ENCODE measurements around the gene VWA7. TPM values are rescaled to one million over a fixed set of nuclear protein-coding genes. Genes with fewer than 3 reads are reported as not detected.

VWA7 gene
- total RNA-seq, 4 donors from 2014 or later = 1.2 to 8.9 (median 5.4) TPM

GRCh38 chr6:31780507-31781243, 3.5 kb upstream of the VWA7 start:
- no peak overlapping the region for H3K4me3 ChIP-seq (replicated peaks in 1 of 3)
- 90 to 93% methylated on average over 12 to 15 of the region's 20 CpGs for WGBS, 2 donors
- H3K27ac ChIP-seq = no peak overlapping the region
- no peak for DNase-seq
- TF ChIP-seq, protein P1, sequence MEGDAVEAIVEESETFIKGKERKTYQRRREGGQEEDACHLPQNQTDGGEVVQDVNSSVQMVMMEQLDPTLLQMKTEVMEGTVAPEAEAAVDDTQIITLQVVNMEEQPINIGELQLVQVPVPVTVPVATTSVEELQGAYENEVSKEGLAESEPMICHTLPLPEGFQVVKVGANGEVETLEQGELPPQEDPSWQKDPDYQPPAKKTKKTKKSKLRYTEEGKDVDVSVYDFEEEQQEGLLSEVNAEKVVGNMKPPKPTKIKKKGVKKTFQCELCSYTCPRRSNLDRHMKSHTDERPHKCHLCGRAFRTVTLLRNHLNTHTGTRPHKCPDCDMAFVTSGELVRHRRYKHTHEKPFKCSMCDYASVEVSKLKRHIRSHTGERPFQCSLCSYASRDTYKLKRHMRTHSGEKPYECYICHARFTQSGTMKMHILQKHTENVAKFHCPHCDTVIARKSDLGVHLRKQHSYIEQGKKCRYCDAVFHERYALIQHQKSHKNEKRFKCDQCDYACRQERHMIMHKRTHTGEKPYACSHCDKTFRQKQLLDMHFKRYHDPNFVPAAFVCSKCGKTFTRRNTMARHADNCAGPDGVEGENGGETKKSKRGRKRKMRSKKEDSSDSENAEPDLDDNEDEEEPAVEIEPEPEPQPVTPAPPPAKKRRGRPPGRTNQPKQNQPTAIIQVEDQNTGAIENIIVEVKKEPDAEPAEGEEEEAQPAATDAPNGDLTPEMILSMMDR (IDR thresholded peaks at IDR 0.05) = no peak
- no peak for TF ChIP-seq POLR2A (IDR thresholded peaks at IDR 0.05)
- intact Hi-C loops (cut with DNase I) = no loop called here
- H3K4me1 ChIP-seq = peaks cover 8 to 14% of the 10 kb centered on the region in 2 donors
- no peaks in the 10 kb centered on the region for H3K27me3 ChIP-seq
- H3K36me3 ChIP-seq = peaks cover 56 to 60% of the 10 kb centered on the region in 2 donors
- no peaks in the 10 kb centered on the region for H3K9me3 ChIP-seq

DNA sequence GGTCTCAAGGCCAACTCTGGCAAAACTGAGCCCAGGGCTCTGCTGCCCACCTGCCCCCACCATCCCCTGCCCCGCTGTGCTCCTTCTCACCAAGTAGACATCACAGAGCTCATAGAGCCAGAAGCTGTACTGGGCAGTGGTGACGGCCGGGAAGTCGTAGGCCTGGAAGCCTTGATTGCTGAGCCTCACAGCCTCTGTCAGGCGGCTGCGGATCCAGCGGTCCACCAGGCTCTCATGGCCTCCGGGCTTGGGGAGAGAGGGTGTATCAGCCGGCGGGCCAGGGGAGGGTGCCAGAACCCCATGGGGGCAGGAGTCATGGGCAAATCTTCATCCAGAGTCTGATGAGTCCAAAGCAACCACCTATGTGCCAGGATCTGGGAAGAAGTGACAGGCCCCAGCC, 2.8 kb upstream of the VWA7 start:
- intact Hi-C loops (cut with DNase I) = no loop called here
- Histone ChIP-seq H3K4me3 (replicated peaks in 1 of 3) (no peak overlapping the region), H3K27me3 (no peaks in the 10 kb centered on the region), H3K4me1 (peaks cover 8 to 14% of the 10 kb centered on the region in 2 donors), H3K36me3 (peaks cover 49 to 54% of the 10 kb centered on the region in 2 donors), H3K9me3 (no peaks in the 10 kb centered on the region), H3K27ac (no peak overlapping the region)
- 90 to 94% methylated on average over 2 to 8 of the region's 10 CpGs for WGBS, 2 donors
- TF ChIP-seq POLR2A (IDR thresholded peaks at IDR 0.05) = no peak
- TF ChIP-seq, protein P1 (IDR thresholded peaks at IDR 0.05) = no peak
- DNase-seq = no peak

- intact Hi-C loops (cut with DNase I) = no loop called here
- Histone ChIP-seq H3K4me1 (peaks cover 8 to 14% of the 10 kb centered on the region in 2 donors), H3K9me3 (no peaks in the 10 kb centered on the region), H3K36me3 (peaks cover 42 to 47% of the 10 kb centered on the region in 2 donors), H3K27me3 (no peaks in the 10 kb centered on the region), H3K27ac (no peak overlapping the region), H3K4me3 (replicated peaks in 1 of 3) (no peak overlapping the region)
- DNase-seq = no peak
- TF ChIP-seq POLR2A (IDR thresholded peaks at IDR 0.05) = no peak
- TF ChIP-seq, protein P1 (IDR thresholded peaks at IDR 0.05) = no peak
- 91 to 94% methylated on average over 23 to 29 of the region's 43 CpGs for WGBS, 2 donors
Observed at GRCh38 chr6:31778999-31779885, 2.1 kb upstream of the VWA7 start.

DNA sequence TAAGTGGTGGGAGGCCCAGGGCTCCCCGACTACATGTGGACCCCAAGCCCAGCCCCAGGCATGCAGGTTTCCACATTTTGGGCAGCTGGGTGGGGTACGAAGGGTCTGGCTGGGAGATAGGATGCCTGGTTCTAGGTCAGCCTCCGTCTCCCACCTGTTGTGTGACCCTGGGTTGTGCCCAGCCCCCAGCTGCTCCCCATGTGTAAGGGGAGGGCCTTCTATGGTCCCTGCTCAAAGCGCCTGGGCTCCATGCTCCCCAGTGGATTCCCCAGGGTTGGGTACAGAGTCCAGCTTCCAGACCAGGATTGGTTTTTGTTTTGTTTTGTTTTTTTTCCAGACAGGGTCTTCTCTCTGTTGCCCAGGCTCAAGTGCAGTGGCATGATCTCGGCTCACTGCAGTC, 1.1 kb upstream of the VWA7 start:
- WGBS, 2 donors = 89 to 94% methylated on average over 4 to 5 of the region's 5 CpGs
- Histone ChIP-seq H3K36me3 (peaks cover 41 to 42% of the 10 kb centered on the region in 2 donors), H3K27me3 (no peaks in the 10 kb centered on the region), H3K9me3 (no peaks in the 10 kb centered on the region), H3K4me1 (peaks cover 8 to 14% of the 10 kb centered on the region in 2 donors), H3K27ac (no peak overlapping the region), H3K4me3 (replicated peaks in 1 of 3) (no peak overlapping the region)
- intact Hi-C loops (cut with DNase I) = no loop called here
- DNase-seq = no peak
- TF ChIP-seq, protein P1 (IDR thresholded peaks at IDR 0.05) = no peak
- no peak for TF ChIP-seq POLR2A (IDR thresholded peaks at IDR 0.05)
